Neuron (in vitro differentiated cells): Measurements from ENCODE around the gene HYDIN.
"Not testable (repeated sequence)": the region's sequence is repeated elsewhere in the genome, so short reads cannot be mapped to it uniquely, and the experiment has no call there.

Experiments
- H2AFZ ChIP-seq: one replicate; pipeline ENCODE4 v1.6.1; 2013; ENCODE audit warnings: low read depth, mild to moderate bottlenecking, inconsistent platforms, low read length, moderate library complexity
- H3K27me3 ChIP-seq: one replicate; pipeline ENCODE4 v1.6.1; 2013; ENCODE audit warnings: low read length; ENCODE audit not compliant: insufficient read depth
- H3K36me3 ChIP-seq: one replicate; pipeline ENCODE4 v1.6.1; 2013; ENCODE audit warnings: low read length; ENCODE audit not compliant: insufficient read depth
- H3K4me1 ChIP-seq: one replicate; pipeline ENCODE4 v1.6.1; 2013; ENCODE audit warnings: low read length; ENCODE audit not compliant: insufficient read depth
- H3K4me3 ChIP-seq: 2 replicates; pipeline ENCODE4 v1.5.1; 2013; ENCODE audit warnings: mild to moderate bottlenecking, low read length, moderate library complexity
- H3K9me3 ChIP-seq: one replicate; pipeline ENCODE4 v1.6.1; 2013; ENCODE audit warnings: low read length

HYDIN gene

DNA sequence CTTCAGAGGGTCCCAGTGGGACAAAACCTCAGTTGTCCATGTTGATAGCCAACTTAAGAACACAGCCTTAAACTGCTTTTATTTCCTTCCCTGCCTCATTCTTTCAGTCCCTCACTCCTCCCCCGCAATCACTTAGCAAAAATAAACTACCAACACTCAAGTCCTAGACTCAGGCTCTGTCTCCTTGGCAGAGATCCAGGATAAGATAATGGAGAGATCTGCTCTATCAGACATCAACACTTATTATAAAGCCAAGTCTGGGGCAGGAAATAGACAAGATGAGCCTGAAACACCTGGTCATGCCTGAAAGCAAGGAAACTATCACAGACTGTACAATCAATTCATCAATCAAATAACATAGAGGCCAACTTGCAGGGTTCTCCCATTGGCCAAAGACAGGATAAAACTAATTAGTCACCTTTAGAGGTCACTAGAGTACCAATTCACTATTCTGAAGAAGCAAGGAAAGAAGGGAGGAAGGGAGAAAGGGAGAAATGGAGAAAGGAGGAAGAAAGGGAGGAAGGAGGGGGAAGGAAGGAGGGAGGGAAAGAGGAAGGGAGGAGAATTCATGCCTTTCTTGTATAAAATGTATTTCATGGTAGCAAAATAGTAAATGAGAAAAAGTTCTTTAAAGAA lies 15.7 kb downstream of the HYDIN start:
- no peak overlapping the region for H2AFZ ChIP-seq
- peaks cover 13% of the 10 kb centered on the region for H3K4me1 ChIP-seq
- H3K27me3 ChIP-seq: no peaks in the 10 kb centered on the region
- H3K9me3 ChIP-seq: no peaks in the 10 kb centered on the region
- no peak overlapping the region for H3K4me3 ChIP-seq
- no peaks in the 10 kb centered on the region for H3K36me3 ChIP-seq

DNA sequence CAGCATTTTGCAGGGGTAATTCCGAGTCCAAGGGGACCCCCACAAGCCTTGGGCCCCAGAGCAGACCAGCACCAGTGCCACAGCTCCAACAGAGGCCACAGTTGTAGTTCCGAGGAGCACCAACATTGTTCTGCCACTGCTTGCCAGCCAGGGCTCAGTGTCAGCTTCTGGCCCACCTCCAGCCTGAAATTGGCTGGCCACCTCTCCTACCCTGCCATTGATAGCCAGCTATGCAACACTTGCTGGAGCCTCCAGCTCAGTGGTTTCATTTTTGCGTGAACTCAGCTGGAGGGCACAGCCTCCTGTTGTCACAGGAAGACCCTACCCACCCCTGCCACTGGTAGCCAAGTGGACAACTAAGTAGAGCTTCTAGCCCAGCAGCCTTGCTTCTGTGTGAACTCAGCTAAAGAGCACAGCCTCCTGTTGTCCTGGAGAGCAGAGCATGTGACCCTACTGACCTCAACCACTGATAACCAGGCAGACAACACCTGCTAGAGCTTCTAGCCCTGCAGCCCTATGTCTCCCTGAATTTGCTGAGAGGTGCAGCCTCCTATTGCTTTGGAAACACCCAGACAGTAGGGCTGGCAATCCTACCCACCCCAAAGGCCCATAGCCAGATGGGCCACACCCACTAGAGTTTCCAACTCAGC lies 24.9 kb downstream of the HYDIN start:
- Histone ChIP-seq H3K4me3 (no peak overlapping the region), H3K36me3 (no peaks in the 10 kb centered on the region), H3K27me3 (no peaks in the 10 kb centered on the region), H3K4me1 (no peaks in the 10 kb centered on the region), H2AFZ (no peak overlapping the region), H3K9me3 (peaks cover 13% of the 10 kb centered on the region)

DNA sequence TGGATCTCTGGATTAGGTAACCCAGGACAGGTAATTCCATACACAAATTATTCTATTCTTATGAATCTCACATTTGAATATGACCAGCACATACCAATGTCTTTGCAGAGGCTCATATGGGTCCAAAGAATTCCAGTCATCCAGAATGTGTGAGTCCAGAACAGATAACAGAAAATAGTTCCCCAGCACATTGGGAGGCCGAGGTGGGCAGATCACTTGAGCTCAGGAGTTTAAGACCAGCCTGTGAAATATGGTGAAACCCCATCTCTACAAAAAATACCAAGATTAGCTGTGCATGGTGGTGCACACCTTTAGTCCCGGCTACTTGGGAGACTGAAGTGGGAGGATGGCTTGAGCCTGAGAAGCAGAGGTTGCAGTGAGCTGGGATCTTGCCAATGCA lies 26.9 kb downstream of the HYDIN start:
- H3K4me1 ChIP-seq: no peaks in the 10 kb centered on the region

DNA sequence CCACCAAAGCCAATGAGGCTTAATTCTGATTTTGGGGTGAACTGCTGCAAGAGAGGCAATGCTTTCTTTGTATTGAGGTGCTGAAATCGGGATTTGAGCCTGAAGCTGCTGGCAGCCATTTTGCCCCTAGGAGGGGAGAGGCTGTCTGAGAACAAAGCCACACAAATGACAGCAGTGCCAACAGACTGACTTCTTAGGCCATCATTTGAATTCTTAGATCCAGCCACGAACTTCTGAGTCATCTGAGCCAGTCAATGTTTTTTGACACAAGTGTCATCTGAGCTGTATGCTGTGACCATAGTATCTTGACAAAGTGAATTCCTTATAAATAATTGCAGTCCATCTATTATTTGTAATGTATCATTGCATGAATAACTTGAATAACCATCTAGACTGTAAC lies 29.0 kb downstream of the HYDIN start:
- no peak overlapping the region for H3K4me3 ChIP-seq
- no peak overlapping the region for H2AFZ ChIP-seq
- peaks cover 10% of the 10 kb centered on the region for H3K9me3 ChIP-seq
- H3K36me3 ChIP-seq: no peaks in the 10 kb centered on the region
- H3K27me3 ChIP-seq: no peaks in the 10 kb centered on the region
- no peaks in the 10 kb centered on the region for H3K4me1 ChIP-seq

More for the DNA sequence above, 26.9 kb downstream of the HYDIN start:
- Histone ChIP-seq H3K9me3 (peaks cover 14% of the 10 kb centered on the region), H3K36me3 (no peaks in the 10 kb centered on the region), H3K4me3 (no peak overlapping the region), H2AFZ (no peak overlapping the region), H3K27me3 (no peaks in the 10 kb centered on the region)

DNA sequence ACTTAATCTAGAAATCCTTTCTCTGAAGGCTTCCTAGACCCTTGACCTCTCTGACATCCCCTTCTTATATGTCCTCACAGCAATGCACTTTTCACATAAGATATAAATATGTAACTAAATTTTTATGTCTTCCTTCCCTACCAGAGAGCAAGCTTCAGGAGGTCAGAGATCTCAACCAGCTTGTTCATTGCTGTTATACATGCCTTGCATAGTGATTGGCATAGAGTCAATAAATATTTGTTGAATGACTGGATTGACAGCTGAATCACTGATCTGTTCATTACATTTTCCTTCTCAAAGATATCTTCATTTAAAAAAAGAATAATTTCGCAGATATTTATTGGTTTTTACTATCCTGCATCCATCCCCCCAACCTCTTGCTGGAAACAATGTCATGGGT lies 29.5 kb downstream of the HYDIN start:
- peaks cover 8% of the 10 kb centered on the region for H3K9me3 ChIP-seq
- no peak overlapping the region for H2AFZ ChIP-seq
- H3K36me3 ChIP-seq: no peaks in the 10 kb centered on the region
- peaks cover 3% of the 10 kb centered on the region for H3K4me1 ChIP-seq
- H3K4me3 ChIP-seq: no peak overlapping the region
- no peaks in the 10 kb centered on the region for H3K27me3 ChIP-seq

DNA sequence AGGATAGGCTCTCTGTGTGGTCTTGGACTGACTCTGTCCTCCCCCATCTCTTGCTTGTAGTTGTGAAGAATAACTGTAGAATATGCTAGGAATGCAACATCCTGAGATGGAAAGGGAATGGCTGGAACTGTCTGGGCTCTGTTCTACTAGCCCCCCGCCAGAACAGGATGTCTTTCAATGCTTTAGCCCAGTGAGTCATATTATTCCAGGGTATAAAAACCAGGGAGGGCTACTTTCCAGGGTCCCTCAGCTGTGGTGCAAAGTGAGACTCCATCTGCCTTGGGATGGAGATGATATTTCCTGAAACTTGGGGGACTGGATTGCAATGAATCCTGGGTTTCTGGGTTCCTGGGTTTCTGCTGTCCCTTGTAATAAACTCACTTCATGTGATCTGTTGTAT lies 32.1 kb downstream of the HYDIN start:
- no peaks in the 10 kb centered on the region for H3K27me3 ChIP-seq
- no peak overlapping the region for H2AFZ ChIP-seq
- no peak overlapping the region for H3K4me3 ChIP-seq
- H3K9me3 ChIP-seq: peaks cover 4% of the 10 kb centered on the region
- H3K36me3 ChIP-seq: no peaks in the 10 kb centered on the region
- H3K4me1 ChIP-seq: peaks cover 5% of the 10 kb centered on the region

DNA sequence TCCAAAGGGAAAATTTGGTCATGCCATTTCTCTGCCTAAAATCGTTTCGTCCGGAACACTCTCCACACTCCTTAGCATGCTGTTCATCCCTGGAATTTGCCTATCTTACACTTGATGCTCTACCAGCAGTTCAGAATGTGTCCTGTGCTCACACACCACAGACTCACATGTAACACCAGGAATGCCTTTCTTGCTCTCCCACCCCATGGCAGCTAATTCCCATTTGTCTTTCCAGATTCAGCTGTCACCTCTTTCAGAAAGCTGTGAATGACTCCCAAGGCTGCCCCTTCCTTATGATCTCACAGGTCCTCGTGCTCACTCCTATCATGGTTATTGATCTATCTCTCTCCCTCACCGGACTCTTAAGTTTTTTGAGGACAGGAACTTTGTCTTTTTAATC lies 38.1 kb downstream of the HYDIN start:
- H2AFZ ChIP-seq: no peak overlapping the region
- H3K4me1 ChIP-seq: peaks cover 5% of the 10 kb centered on the region

DNA sequence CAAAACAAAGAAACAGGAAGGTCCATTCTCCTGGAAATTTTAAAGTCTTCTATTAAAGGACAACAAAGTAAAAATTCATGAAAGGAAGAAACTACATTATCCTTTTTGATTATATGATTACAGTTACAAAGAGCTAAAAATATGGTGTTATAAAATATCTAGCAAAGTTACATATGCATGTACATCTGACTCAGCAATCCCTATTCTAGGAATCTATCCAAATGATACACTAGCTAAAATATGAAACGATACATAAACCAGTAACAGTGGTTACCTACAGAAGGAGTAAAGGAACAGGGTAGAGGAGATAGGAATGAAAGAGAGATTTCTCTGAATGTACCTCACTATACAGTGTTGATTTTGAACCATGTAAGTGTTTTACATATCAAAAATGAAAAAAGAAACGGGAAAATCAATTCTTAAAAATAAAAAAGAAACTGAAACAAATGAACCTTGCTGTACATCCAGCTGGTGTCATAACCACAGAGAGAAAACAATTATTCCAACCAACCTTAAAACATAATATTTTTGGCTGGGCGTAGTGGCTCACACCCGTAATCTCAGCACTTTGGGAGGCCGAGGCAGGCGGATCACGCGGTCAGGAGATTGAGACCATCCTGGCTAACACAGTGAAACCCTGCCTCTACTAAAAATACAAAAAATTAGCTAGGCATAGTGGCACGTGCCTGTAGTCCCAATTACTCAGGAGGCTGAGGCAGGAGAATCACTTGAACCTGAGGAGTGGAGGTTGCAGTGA lies 41.4 kb downstream of the HYDIN start:
- Histone ChIP-seq H3K4me1 (no peaks in the 10 kb centered on the region), H3K36me3 (no peaks in the 10 kb centered on the region), H3K9me3 (peaks cover 3% of the 10 kb centered on the region), H3K4me3 (no peak overlapping the region), H2AFZ (no peak overlapping the region), H3K27me3 (no peaks in the 10 kb centered on the region)

More for the DNA sequence above, 38.1 kb downstream of the HYDIN start:
- H3K36me3 ChIP-seq: no peaks in the 10 kb centered on the region
- H3K27me3 ChIP-seq: no peaks in the 10 kb centered on the region
- no peak overlapping the region for H3K4me3 ChIP-seq
- H3K9me3 ChIP-seq: no peaks in the 10 kb centered on the region

DNA sequence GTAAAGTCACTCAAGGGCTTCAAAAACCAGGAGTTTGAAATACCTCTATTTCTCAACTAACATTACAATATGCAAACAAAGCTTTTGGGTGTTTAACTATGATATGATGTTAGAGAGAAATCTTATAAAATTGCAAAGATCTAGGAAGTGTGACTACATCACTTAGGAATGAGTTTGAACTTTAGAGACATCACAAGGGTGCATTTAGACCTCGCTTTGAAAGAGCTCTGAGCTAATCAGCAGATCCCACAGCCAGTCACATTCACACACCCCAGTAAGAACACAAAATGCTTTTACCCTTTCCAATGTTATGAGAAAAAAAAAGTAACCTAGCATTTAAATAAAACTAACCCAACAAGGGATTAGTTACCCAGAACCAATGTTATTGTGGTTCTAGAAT lies 45.2 kb downstream of the HYDIN start:
- H2AFZ ChIP-seq: no peak overlapping the region
- H3K27me3 ChIP-seq: no peaks in the 10 kb centered on the region
- peaks cover 7% of the 10 kb centered on the region for H3K36me3 ChIP-seq
- no peaks in the 10 kb centered on the region for H3K4me1 ChIP-seq
- H3K9me3 ChIP-seq: peaks cover 6% of the 10 kb centered on the region
- H3K4me3 ChIP-seq: no peak overlapping the region

DNA sequence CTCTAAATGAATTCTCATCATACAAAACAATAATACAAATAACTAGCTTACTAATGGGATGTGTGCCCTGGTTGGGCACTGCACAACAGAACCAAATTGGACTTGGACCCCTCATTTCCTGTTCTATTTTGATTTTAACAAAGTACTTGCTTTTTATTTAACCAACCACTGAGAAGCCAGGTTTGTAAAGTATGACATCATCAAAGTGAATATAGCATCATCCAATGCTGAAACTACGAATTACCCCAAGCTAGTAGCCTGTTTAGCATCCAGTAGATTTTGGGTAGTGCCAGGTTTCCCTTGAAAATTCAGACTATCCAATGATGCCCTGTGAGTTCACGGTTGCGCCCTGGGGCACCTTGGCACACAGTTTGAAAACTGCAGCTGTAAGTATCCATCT lies 51.0 kb downstream of the HYDIN start:
- H3K4me3 ChIP-seq: no peak overlapping the region
- peaks cover 10% of the 10 kb centered on the region for H3K36me3 ChIP-seq
- no peaks in the 10 kb centered on the region for H3K4me1 ChIP-seq
- H3K27me3 ChIP-seq: no peaks in the 10 kb centered on the region
- no peak overlapping the region for H2AFZ ChIP-seq
- peaks cover 3% of the 10 kb centered on the region for H3K9me3 ChIP-seq

DNA sequence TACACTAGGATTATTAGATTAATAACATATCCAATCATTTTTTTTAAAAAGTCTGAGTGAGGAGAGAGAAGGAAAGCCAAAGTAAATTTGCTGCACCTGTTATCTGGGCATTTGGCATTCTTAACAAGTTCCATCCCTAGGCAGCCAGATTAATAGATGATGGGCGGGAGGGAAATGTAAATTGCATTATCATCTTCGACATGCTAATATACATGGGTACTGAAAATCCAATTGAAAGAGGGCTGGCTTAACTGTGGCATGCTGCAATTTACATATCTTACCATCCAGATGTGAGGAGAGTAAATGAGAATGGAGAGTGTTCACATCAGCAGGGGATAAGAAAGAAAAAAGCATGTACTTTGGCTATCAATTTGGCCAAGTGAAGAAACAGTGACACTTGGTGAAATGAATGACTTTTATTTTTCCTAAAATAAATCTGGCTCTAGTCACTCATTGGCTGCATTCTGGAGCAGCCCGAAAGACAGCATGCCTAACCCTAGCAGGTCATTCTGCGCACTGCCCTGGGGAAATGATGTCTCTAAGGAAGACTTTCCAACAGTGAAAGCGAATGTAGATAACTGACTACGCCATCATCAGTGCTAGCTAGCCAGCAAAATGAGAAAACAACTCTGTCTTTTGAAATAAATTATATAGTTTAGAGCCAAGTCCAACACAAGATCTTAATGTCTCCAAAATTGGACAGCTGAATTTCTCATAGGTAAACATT lies 57.9 kb downstream of the HYDIN start:
- no peak overlapping the region for H2AFZ ChIP-seq
- H3K4me3 ChIP-seq: no peak overlapping the region
- peaks cover 3% of the 10 kb centered on the region for H3K36me3 ChIP-seq
- no peaks in the 10 kb centered on the region for H3K27me3 ChIP-seq
- H3K4me1 ChIP-seq: peaks cover 3% of the 10 kb centered on the region
- peaks cover 1% of the 10 kb centered on the region for H3K9me3 ChIP-seq

DNA sequence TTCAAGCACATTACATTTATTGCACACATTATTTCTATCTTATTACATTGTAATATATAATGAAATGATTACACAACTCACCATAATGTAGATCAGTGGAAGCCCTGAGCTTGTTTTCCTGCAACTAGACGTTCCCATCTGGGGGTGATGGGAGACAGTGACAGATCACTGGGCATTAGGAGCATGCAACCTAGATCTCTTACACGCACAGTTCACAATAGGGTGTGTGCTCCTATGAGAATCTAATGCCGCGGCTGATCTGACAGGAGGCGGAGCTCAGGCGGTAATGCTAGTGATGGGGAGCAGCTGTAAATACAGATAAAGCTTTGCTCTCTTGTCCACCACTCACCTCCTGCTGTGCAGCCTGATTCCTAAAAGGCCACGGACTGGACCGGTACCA lies 69.5 kb downstream of the HYDIN start:
- H3K4me1 ChIP-seq, H3K36me3 ChIP-seq, H3K4me3 ChIP-seq, H2AFZ ChIP-seq, H3K27me3 ChIP-seq, H3K9me3 ChIP-seq: not testable (repeated sequence)

DNA sequence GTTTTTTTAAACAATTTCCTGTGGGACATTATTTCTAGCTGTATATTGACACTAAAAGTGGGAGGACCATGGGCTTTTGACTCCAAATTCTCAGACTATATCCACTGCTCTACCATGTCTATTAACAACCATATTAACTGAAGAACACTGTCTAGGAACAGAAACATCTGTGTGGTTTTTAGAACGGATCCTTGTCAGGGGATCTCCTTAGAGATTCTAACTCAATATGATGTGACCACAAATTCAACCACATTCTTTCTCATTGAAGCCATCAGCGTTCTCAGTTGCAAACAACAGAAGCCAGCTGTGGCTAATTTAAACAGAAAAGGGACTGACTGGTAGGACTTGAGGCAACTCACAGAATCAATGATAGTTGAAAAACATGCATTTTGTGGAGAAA lies 73.2 kb downstream of the HYDIN start:
- not testable (repeated sequence) for H3K4me3 ChIP-seq, H3K36me3 ChIP-seq, H2AFZ ChIP-seq, H3K9me3 ChIP-seq, H3K4me1 ChIP-seq, H3K27me3 ChIP-seq
